Neural cell (in vitro differentiated cells): ENCODE results near the gene OXSR1. TPM values are rescaled to one million over a fixed set of nuclear protein-coding genes. Genes with fewer than 3 reads are reported as not detected.

Source experiments
- H2AFZ ChIP-seq: fragments of 200-600, 300-800 bp; sonication (generic), shearing (Covaris generic); 2 replicates; pipeline ENCODE4 v1.6.0; 2014; ENCODE audit warnings: low read depth, mild to moderate bottlenecking, antibody characterized with exemption, low read length, moderate library complexity
- H3F3A ChIP-seq: fragments of 200-600 bp; shearing (Covaris generic); 2 replicates; pipeline ENCODE4 v1.6.1; 2016; ENCODE audit warnings: mild to moderate bottlenecking, moderate library complexity, mixed read lengths, antibody characterized with exemption, low read length; ENCODE audit not compliant: insufficient read depth, poor library complexity, severe bottlenecking
- H3K27ac ChIP-seq: fragments of 200-600, 300-800 bp; sonication (generic), shearing (Covaris generic); 2 replicates; pipeline ENCODE4 v1.5.1; 2014; ENCODE audit warnings: mild to moderate bottlenecking, low read length, moderate library complexity
- H3K27me3 ChIP-seq: fragments of 300-800, 200-600 bp; sonication (generic), shearing (Covaris generic); 2 replicates; pipeline ENCODE4 v1.6.0; 2014; ENCODE audit warnings: mild to moderate bottlenecking, low read depth, low read length, moderate library complexity; ENCODE audit not compliant: insufficient read depth
- H3K36me3 ChIP-seq: fragments of 300-800, 200-600 bp; sonication (generic), shearing (Covaris generic); 2 replicates; pipeline ENCODE4 v1.5.1; 2014; ENCODE audit warnings: mild to moderate bottlenecking, antibody characterized with exemption, low read length, moderate library complexity; ENCODE audit not compliant: insufficient read depth
- H3K4me2 ChIP-seq: fragments of 300-800, 200-600 bp; sonication (generic), shearing (Covaris generic); 2 replicates; pipeline ENCODE4 v1.6.0; 2014; ENCODE audit warnings: mild to moderate bottlenecking, low read length
- H3K4me3 ChIP-seq: fragments of 300-800, 200-600 bp; sonication (generic), shearing (Covaris generic); 2 replicates; pipeline ENCODE4 v1.5.1; 2014; ENCODE audit warnings: mild to moderate bottlenecking, low read length, moderate library complexity
- H3K79me2 ChIP-seq: fragments of 200-600 bp; shearing (Covaris generic); replicated peaks from 2 replicates; pipeline ENCODE4 v1.6.0; 2014; ENCODE audit warnings: mild to moderate bottlenecking, low read length, moderate library complexity; ENCODE audit not compliant: insufficient read depth
- H3K9ac ChIP-seq: fragments of 300-800, 200-600 bp; sonication (generic), shearing (Covaris generic); 2 replicates; pipeline ENCODE4 v1.6.1; 2016; ENCODE audit warnings: mild to moderate bottlenecking, low read length, mixed read lengths
- H3K9me2 ChIP-seq: fragments of 200-600 bp; shearing (Covaris generic); 2 replicates; pipeline ENCODE4 v1.6.1; 2016; ENCODE audit warnings: mild to moderate bottlenecking, low read length, mixed read lengths; ENCODE audit not compliant: insufficient read depth
- H3K9me3 ChIP-seq: fragments of 200-600, 300-800 bp; sonication (generic), shearing (Covaris generic); 2 replicates; pipeline ENCODE4 v1.6.1; 2016; ENCODE audit warnings: mild to moderate bottlenecking, mixed run types, low read length, moderate library complexity, mixed read lengths
- H4K20me1 ChIP-seq: fragments of 200-600 bp; shearing (Covaris generic); 2 replicates; pipeline ENCODE4 v1.6.1; 2016; ENCODE audit warnings: mild to moderate bottlenecking, mixed run types; ENCODE audit not compliant: insufficient read depth
- CTCF ChIP-seq: fragments of 450-650 bp; IDR thresholded peaks from 2 replicates; pipeline ENCODE4 v1.5.1; 2014; ENCODE audit warnings: antibody characterized with exemption, mild to moderate bottlenecking, moderate library complexity; ENCODE audit not compliant: poor library complexity, severe bottlenecking
- EP300 ChIP-seq: fragments of 450-650 bp; conservative IDR thresholded peaks from 2 replicates; pipeline ENCODE4 v1.6.1; 2014; ENCODE audit warnings: antibody characterized with exemption, mild to moderate bottlenecking, moderate library complexity; ENCODE audit not compliant: poor library complexity, severe bottlenecking
- EZH2 ChIP-seq: fragments of 200-600, 300-800 bp; shearing (Covaris generic), sonication (generic); IDR thresholded peaks from 2 replicates; pipeline ENCODE4 v1.6.1; 2014; ENCODE audit warnings: antibody characterized with exemption, low read length, borderline replicate concordance, mild to moderate bottlenecking; ENCODE audit not compliant: insufficient read depth, poor library complexity, severe bottlenecking
- MXI1 ChIP-seq: fragments of 450-650 bp; conservative IDR thresholded peaks from 2 replicates; pipeline ENCODE4 v1.6.1; 2014; ENCODE audit warnings: antibody characterized with exemption, mild to moderate bottlenecking; ENCODE audit not compliant: poor library complexity, severe bottlenecking
- POLR2AphosphoS5 ChIP-seq: IDR thresholded peaks from 2 replicates; pipeline ENCODE4 v1.6.1; 2012
- RAD21 ChIP-seq: fragments of 450-650 bp; conservative IDR thresholded peaks from 2 replicates; pipeline ENCODE4 v1.6.1; 2014; ENCODE audit warnings: antibody characterized with exemption, mild to moderate bottlenecking, moderate library complexity
- REST ChIP-seq: IDR thresholded peaks from 2 replicates; pipeline ENCODE4 v1.6.1; 2012; ENCODE audit warnings: borderline replicate concordance
- SMC3 ChIP-seq: fragments of 450-650 bp; conservative IDR thresholded peaks from 2 replicates; pipeline ENCODE4 v1.6.1; 2014; ENCODE audit warnings: antibody characterized with exemption, mild to moderate bottlenecking, moderate library complexity; ENCODE audit not compliant: poor library complexity
- TAF1 ChIP-seq: IDR thresholded peaks from 2 replicates; pipeline ENCODE4 v1.6.1; 2012; ENCODE audit warnings: low read depth
- polyA plus RNA-seq: library from polyadenylated mRNA; depleted of rRNA; stranded (reverse); fragments of >200 nt; gene quantifications from 2 replicates; pipeline ENCODE4 v1.2.3, GENCODE V29; 2014

Gene OXSR1
- polyA plus RNA-seq, 1 donor from 2014 or later: 50.8 TPM

DNA sequence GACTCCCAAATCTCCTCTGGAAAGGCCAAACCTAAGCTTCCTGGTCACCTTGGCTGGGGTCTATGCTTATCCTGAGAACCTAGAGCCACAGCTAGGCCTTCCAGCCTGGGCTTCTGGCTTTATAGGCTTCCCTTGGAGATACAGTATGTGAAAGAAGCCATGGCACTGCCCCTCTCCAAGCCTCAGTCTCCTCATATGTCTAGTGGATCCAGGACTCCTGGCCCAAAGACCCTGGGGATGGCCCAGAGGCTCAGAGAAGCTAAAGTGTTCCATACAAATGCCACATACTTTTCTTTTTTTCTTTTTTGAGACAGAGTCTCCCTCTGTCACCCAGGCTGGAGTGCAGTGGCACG, 37.1 kb upstream of the OXSR1 start:
- no peak for TF ChIP-seq EZH2
- Histone ChIP-seq H3F3A (no peaks in the 10 kb centered on the region), H3K4me3 (no peak overlapping the region), H3K4me2 (no peak overlapping the region), H3K79me2 (no peaks in the 10 kb centered on the region), H3K27ac (no peak overlapping the region), H3K27me3 (no peaks in the 10 kb centered on the region), H3K9me2 (no peaks in the 10 kb centered on the region), H4K20me1 (no peaks in the 10 kb centered on the region), H3K9me3 (no peaks in the 10 kb centered on the region), H3K9ac (no peak overlapping the region), H3K36me3 (peaks cover 5% of the 10 kb centered on the region), H2AFZ (no peak overlapping the region)

GRCh38 chr3:38129058-38129457, 36.3 kb upstream of the OXSR1 start:
- no peaks in the 10 kb centered on the region for H3K27me3 ChIP-seq
- TF ChIP-seq POLR2AphosphoS5 (no peak), MXI1 (no peak), RAD21 (no peak), EZH2 (no peak), EP300 (no peak), CTCF (no peak), TAF1 (no peak), REST (no peak), SMC3 (no peak)
- no peaks in the 10 kb centered on the region for H3F3A ChIP-seq
- no peak overlapping the region for H3K4me2 ChIP-seq
- H2AFZ ChIP-seq: no peak overlapping the region
- H3K4me3 ChIP-seq: no peak overlapping the region
- peaks cover 5% of the 10 kb centered on the region for H3K36me3 ChIP-seq
- H3K9me3 ChIP-seq: no peaks in the 10 kb centered on the region
- no peak overlapping the region for H3K9ac ChIP-seq
- H4K20me1 ChIP-seq: no peaks in the 10 kb centered on the region
- no peak overlapping the region for H3K27ac ChIP-seq
- no peaks in the 10 kb centered on the region for H3K79me2 ChIP-seq
- H3K9me2 ChIP-seq: no peaks in the 10 kb centered on the region

DNA sequence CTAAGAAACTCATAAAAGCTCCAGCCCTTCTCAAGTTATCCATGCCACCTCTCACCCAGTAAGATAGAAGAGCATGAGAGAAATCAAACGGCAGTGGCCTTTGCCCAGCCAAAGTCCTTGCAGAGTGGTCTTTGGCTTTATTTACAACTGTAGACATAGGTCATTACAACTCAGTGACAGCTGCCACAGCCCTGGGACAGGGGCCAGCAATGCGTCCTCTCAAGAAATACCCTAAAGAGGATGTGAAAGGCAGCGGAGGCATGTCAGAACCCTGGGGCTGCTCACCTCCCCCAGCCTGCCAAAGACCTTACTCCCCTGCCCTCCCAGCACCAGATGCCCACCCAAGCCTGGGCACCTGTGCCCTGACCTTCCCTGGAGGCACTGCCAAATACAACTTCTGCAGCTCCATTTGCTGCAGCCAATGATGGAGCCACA, 34.7 kb upstream of the OXSR1 start:
- Histone ChIP-seq H3F3A (no peaks in the 10 kb centered on the region), H3K4me3 (no peak overlapping the region), H3K27ac (no peak overlapping the region), H3K9ac (no peak overlapping the region), H2AFZ (no peak overlapping the region), H3K36me3 (peaks cover 2% of the 10 kb centered on the region), H3K27me3 (no peaks in the 10 kb centered on the region), H3K4me2 (no peak overlapping the region), H3K9me3 (no peaks in the 10 kb centered on the region), H3K79me2 (no peaks in the 10 kb centered on the region), H4K20me1 (no peaks in the 10 kb centered on the region), H3K9me2 (no peaks in the 10 kb centered on the region)
- TF ChIP-seq REST (no peak), MXI1 (no peak), SMC3 (no peak), RAD21 (no peak), EP300 (no peak), POLR2AphosphoS5 (no peak), CTCF (no peak), TAF1 (no peak), EZH2 (no peak)
